Measurements from ENCODE around the gene LRRC8E. TPM values are rescaled to one million over a fixed set of nuclear protein-coding genes. Genes with fewer than 3 reads are reported as not detected.
"Not testable (repeated sequence)": the region's sequence is repeated elsewhere in the genome, so short reads cannot be mapped to it uniquely, and the experiment has no call there.

LRRC8E gene
- polyA plus RNA-seq, 10 donors: 0.11 to 0.61 (median 0.27) TPM; not detected in 3

- no peak for DNase-seq
Measured at GRCh38 chr19:7907544-7907943, 19.2 kb downstream of the LRRC8E start.

DNA sequence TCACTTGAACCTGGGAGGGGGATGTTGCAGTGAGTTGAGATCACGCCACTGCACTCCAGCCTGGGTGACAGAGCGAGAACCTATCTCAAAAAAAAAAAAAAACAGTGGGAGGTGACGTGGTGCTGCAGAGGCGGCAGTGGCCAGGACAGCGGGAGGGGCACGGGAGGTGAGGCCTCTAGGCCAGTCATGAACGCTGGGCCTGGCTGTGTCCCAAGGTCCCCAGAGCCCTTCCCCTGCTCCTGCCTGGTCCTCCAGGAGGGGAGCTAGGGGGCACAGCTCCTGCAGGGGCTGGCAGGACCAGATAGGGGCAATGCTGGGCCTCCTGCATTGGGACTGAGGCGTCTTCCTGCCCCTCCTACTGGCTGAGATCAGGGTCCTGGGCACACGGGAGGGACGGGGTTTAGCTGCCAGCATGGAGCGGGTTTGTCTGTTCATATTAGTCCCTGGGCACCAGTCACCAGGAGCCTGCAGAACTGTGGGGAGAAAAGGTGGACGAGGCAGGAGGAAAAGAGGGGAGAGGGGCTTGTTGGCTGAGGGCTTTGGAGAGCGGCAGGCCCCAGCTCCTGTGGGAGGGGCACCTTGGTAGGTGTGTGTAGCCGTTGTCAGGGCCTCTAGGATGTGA lies 19.9 kb downstream of the LRRC8E start:
- DNase-seq: no peak

DNA sequence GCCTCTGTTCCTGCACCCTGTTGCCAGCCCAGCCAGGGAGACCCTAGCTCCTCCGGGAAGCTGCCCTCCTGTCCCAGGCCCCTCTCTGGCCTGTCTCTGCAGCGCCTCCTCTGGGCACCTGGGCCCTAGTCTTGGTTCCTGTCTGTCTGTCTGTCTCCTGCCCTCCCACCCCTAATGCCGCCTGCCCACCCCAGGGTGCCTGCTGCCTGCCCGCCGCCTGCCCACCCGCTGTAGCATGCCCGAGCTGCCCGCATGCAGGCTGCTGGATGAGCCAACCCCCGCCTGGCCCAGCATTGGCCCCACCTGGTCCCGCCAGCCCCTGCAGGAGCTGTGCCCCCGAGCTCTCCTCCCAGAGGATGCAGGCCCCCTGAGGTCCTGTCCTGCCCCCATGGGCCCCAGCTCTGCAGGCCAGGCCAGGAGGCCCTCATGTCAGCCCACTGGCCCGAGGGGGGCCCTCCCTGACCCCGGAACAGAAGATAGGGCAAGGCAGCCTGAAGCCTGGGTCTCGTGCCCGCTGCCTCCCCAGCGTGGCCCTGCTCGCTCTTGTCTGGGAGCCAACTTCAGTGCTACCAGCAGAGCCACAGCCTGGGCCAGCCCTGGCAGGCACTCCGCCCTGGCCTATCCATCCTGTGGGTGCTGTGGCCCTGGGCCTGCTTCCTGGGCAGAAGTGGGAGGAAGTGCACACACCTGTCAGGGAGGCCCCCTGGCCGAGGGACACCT lies 20.6 kb downstream of the LRRC8E start:
- DNase-seq: no peak

DNA sequence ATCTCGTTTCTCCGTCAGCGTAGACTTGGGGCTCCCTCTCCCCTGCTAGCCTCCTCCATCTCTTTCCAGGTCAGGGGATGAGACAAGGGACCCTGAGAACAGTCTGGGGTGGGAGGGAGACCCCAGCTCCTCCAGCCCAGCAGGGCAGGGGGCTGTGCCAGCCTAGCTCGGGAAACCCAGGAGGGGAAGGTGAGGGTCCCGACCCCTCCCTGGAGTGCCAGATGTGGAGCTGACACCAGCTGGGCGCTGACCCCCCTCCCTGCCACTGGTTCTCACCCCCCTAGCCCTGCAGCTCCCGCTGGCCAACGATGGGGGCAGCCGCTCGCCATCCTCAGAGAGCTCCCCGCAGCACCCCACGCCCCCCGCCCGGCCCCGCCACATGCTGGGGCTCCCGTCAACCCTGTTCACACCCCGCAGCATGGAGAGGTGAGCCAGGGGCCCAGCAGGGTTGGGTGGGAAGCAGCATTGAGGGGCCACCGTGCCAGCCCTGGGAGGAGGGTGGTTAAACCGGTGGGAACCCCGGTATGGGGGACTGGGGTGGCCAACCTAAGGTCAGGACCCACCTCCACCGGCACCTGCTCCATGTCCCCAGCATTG lies 21.3 kb downstream of the LRRC8E start:
- no peak for DNase-seq

- DNase-seq: no peak
Measured at GRCh38 chr19:7910321-7911161, 22.2 kb downstream of the LRRC8E start.

GRCh38 chr19:7911508-7912143 lies 23.3 kb downstream of the LRRC8E start:
- DNase-seq: no peak

DNA sequence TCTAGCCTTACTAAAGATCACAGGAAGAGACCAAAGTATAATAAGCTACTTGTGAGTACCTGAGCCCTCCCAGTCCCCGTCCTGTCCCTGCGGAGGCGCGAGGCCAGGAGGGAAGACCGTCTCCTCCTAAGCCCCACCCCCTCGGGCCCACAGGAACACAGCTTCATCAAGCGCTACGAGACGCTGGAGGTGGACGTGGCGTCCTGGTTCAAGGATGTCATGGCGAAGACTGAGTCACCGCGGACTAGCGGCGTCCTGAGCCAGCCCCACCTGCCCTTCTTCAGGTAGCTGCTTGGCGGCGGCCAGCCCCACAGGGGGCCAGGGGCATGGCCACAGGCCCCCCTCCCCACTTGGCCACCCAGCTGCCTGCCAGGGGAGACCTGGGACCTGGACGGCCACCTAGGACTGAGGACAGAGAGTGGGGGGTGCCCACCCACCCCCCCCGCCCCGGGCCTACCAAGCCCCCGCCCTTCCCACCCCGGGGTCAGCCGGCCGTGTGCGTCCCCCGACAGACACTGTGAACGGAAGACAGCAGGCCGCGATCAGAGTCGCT lies 23.9 kb downstream of the LRRC8E start:
- no peak for DNase-seq

GRCh38 chr19:7912697-7913564 lies 24.6 kb downstream of the LRRC8E start:
- no peak for DNase-seq

- DNase-seq: no peak
Measured at GRCh38 chr19:7913652-7914051, 25.3 kb downstream of the LRRC8E start.

DNA sequence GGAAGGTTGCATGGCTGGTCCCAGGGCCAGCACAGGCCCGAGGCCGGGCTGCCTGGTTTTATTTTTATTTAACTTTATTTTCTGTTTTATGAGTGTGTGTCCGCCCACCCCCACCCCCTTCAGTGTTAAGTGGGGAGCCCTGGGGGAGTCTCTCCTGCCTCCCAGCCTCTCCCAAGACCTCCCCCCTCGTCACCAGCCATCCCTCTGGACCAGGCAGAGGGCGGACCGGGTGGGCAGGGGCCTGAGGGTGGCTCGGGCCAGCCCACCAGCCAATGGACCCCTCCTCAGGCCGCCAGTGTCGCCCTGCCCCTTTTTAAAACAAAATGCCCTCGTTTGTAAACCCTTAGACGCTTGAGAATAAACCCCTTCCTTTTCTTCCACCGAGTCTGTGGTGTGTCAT lies 25.8 kb downstream of the LRRC8E start:
- no peak for DNase-seq

- DNase-seq: no peak
Measured at GRCh38 chr19:7914598-7915045, 26.3 kb downstream of the LRRC8E start, which contains the start of gene TGFBR3L. TSS of gene TGFBR3L (plus strand) at chr19:7914830.

DNA sequence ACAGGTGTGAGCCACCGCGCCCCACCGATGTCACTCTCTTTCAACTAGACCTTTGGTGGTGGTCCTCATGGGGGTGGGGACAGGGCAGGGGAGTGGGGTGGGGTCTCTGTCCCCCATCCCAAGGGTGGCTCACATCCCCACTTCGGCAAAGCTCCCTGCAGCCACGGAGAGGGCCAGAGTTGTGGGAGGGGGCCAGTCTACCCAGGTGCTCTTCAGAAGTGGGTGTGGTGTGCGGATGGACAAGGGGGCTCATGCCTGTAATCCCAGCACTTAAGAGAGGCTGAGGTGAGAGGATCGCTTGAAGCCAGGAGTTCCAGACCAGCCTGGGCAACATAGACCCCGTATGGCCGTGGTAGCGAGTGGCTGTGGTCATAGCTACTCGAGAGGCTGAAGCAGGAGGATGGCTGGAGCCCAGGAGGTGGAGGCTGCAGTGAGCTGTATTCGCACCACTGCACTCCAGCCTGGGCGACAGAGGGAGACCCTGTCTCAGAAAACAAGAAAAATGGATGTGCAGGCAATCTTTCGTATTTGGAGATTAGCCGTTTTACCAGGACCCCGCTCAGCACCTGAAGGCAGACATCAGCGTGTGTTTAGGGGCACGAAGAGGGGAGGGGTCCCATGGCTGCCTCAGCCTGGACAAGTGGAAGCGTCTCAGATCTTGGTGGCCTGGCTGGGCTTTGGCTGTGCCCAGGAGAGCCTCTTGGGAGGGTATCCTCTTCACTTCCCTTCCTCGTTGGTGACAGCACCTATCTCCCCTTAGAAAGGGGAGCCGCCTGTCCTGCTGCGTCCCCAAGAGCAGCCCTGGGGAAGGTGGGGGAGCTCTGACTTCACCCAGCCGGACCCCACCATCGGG lies 27.2 kb downstream of the LRRC8E start:
- no peak for DNase-seq

- no peak for DNase-seq
Measured at GRCh38 chr19:7916103-7916954, 28.0 kb downstream of the LRRC8E start.

- no peak for DNase-seq
Measured at GRCh38 chr19:7916955-7917266, 28.6 kb downstream of the LRRC8E start.

GRCh38 chr19:7917267-7918061 lies 29.2 kb downstream of the LRRC8E start:
- peak in 2 of 3 donors; percentile 19 to 52 for DNase-seq

DNA sequence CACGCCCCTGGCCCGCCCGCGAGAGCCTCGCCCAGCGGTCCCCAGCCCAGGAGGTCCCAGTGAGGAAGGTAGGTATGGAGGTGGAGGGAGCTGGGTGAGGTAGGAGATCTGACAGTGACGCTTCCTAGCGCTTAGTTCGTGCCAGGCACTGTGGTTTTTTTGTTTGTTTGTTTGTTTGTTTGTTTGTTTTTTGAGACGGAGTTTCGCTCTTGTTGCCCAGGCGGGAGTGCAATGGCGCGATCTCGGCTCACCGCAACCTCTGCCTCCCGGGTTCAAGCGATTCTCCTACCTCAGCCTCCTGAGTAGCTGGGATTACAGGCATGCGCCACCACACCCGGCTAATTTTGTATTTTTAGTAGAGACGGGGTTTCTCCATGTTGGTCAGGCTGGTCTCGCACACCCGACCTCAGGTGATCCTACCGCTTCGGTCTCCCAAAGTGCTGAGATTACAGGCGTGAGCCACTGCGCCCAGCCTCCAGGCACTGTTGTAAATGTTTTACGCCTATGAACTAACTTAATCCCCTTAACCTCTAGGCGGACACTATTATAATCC lies 29.8 kb downstream of the LRRC8E start:
- not testable (repeated sequence) for DNase-seq
